HFF-Myc (cell line): Measurements from ENCODE around the gene TMBIM1.

Source experiments
- DNase-seq: peaks from one replicate; pipeline ENCODE4 v3.0.0-alpha.2; 2011; ENCODE audit warnings: low read depth; ENCODE audit errors: extremely low read depth
- H3K4me3 ChIP-seq: replicated peaks from 2 replicates; pipeline ENCODE4 v1.5.1; 2011; ENCODE audit warnings: low read depth, mild to moderate bottlenecking, control low read depth, low read length
- CTCF ChIP-seq: IDR thresholded peaks from 2 replicates; pipeline ENCODE4 v1.5.1; 2012; ENCODE audit warnings: mild to moderate bottlenecking, low read depth, low read length, control low read depth; ENCODE audit errors: missing control alignments

Gene TMBIM1

GRCh38 chr2:218271487-218271797, 20.9 kb downstream of the TMBIM1 start:
- no peak for DNase-seq
- no peak for TF ChIP-seq CTCF
- peak overlapping the region; percentile 96 for H3K4me3 ChIP-seq

- H3K4me3 ChIP-seq, result peak overlapping the region; percentile 96
- no peak for DNase-seq
- no peak for TF ChIP-seq CTCF
These were observed 21.4 kb downstream of the TMBIM1 start for GRCh38 chr2:218270721-218271486.

- no peak for TF ChIP-seq CTCF
- H3K4me3 ChIP-seq, result peak within 1 kb of the TSS; percentile 96
- DNase-seq, result peak; percentile 96
These were observed 22.2 kb downstream of the TMBIM1 start, which contains the start of the genes AAMP and PNKD for GRCh38 chr2:218269900-218270720. Gene AAMP, minus strand, starts transcription at chr2:218270137. Its CDS starts 51 bp downstream, at chr2:218270086. Gene PNKD, plus strand, starts transcription at chr2:218270519. Its CDS starts 17 bp downstream, at chr2:218270536.

GRCh38 chr2:218267259-218267658, 25.0 kb downstream of the TMBIM1 start:
- DNase-seq, result no peak
- no peak overlapping the region for H3K4me3 ChIP-seq
- no peak for TF ChIP-seq CTCF

GRCh38 chr2:218266316-218266979, 25.9 kb downstream of the TMBIM1 start:
- H3K4me3 ChIP-seq, result no peak overlapping the region
- DNase-seq, result no peak
- TF ChIP-seq CTCF, result no peak

- H3K4me3 ChIP-seq, result no peak overlapping the region
- DNase-seq, result no peak
- TF ChIP-seq CTCF, result no peak
These were observed 26.7 kb downstream of the TMBIM1 start for GRCh38 chr2:218265626-218266025.
